NT2/D1 (cell line): Measurements from ENCODE around the gene ANKRD12.

Experiments used
- DNase-seq: peaks from one replicate; pipeline ENCODE4 v3.0.0-alpha.2; 2011; ENCODE audit warnings: low read depth, low spot score
- H3K27me3 ChIP-seq: 2 replicates; pipeline ENCODE4 v1.6.0; 2011; ENCODE audit warnings: mild to moderate bottlenecking; ENCODE audit not compliant: insufficient read length, insufficient read depth
- H3K36me3 ChIP-seq: 2 replicates; pipeline ENCODE4 v1.6.1; 2011; ENCODE audit warnings: mild to moderate bottlenecking, low read length, mixed read lengths; ENCODE audit not compliant: insufficient read depth, insufficient read length
- H3K4me1 ChIP-seq: 2 replicates; pipeline ENCODE4 v1.5.1; 2011; ENCODE audit not compliant: insufficient read depth, insufficient read length
- H3K4me3 ChIP-seq: 2 replicates; pipeline ENCODE4 v1.5.1; 2011; ENCODE audit warnings: low read depth; ENCODE audit not compliant: insufficient read length
- H3K9ac ChIP-seq: 2 replicates; pipeline ENCODE4 v1.6.0; 2011; ENCODE audit warnings: low read depth; ENCODE audit not compliant: insufficient read length
- H3K9me3 ChIP-seq: 2 replicates; pipeline ENCODE4 v1.5.1; 2011; ENCODE audit warnings: mild to moderate bottlenecking, low read length; ENCODE audit not compliant: insufficient read depth
- SUZ12 ChIP-seq: IDR thresholded peaks from 2 replicates; pipeline ENCODE4 v1.6.1; 2011; ENCODE audit not compliant: insufficient read length, insufficient read depth; ENCODE audit errors: extremely low read depth
- YY1 ChIP-seq: IDR thresholded peaks from 2 replicates; pipeline ENCODE4 v1.6.1; 2011; ENCODE audit not compliant: insufficient read length, insufficient read depth
- ZNF274 ChIP-seq: IDR thresholded peaks from 2 replicates; pipeline ENCODE4 v1.6.1; 2011; ENCODE audit warnings: mild to moderate bottlenecking, low read depth, low read length

The ANKRD12 gene

GRCh38 chr18:9329471-9329870, 192.9 kb downstream of the ANKRD12 start:
- TF ChIP-seq ZNF274, result no peak
- no peak for TF ChIP-seq SUZ12
- no peak for TF ChIP-seq YY1
- no peak overlapping the region for H3K9ac ChIP-seq
- peaks cover 4% of the 10 kb centered on the region for H3K27me3 ChIP-seq
- H3K9me3 ChIP-seq, result peaks cover 10% of the 10 kb centered on the region
- no peak overlapping the region for H3K4me3 ChIP-seq
- H3K36me3 ChIP-seq, result no peaks in the 10 kb centered on the region
- no peak for DNase-seq
- no peaks in the 10 kb centered on the region for H3K4me1 ChIP-seq

- DNase-seq, result no peak
- H3K9ac ChIP-seq, result no peak overlapping the region
- no peaks in the 10 kb centered on the region for H3K4me1 ChIP-seq
- H3K36me3 ChIP-seq, result no peaks in the 10 kb centered on the region
- TF ChIP-seq SUZ12, result no peak
- no peak for TF ChIP-seq YY1
- no peak for TF ChIP-seq ZNF274
- H3K27me3 ChIP-seq, result peaks cover 8% of the 10 kb centered on the region
- peaks cover 10% of the 10 kb centered on the region for H3K9me3 ChIP-seq
- no peak overlapping the region for H3K4me3 ChIP-seq
These were observed 193.8 kb downstream of the ANKRD12 start for GRCh38 chr18:9330419-9330818.

GRCh38 chr18:9333441-9334328, 197.1 kb downstream of the ANKRD12 start:
- DNase-seq, result peak; percentile 25
- peak overlapping the region; percentile 53 for H3K4me3 ChIP-seq
- peaks cover 2% of the 10 kb centered on the region; the same call in 1 of the 2 replicates for H3K9me3 ChIP-seq
- peaks cover 11% of the 10 kb centered on the region for H3K27me3 ChIP-seq
- TF ChIP-seq SUZ12 (no peak), YY1 (no peak), ZNF274 (no peak)
- peaks cover 11% of the 10 kb centered on the region for H3K36me3 ChIP-seq
- H3K9ac ChIP-seq, result peak overlapping the region; percentile 77
- H3K4me1 ChIP-seq, result no peaks in the 10 kb centered on the region

- Histone ChIP-seq H3K9ac (peak within 1 kb of the TSS; percentile 77), H3K36me3 (peaks cover 15% of the 10 kb centered on the region), H3K9me3 (no peaks in the 10 kb centered on the region), H3K4me1 (no peaks in the 10 kb centered on the region), H3K27me3 (peaks cover 11% of the 10 kb centered on the region), H3K4me3 (peak within 1 kb of the TSS; percentile 63)
- peak; percentile 80 for DNase-seq
- TF ChIP-seq YY1, result no peak
- TF ChIP-seq SUZ12, result no peak
- TF ChIP-seq ZNF274, result no peak
These were observed 197.9 kb downstream of the ANKRD12 start, which contains the start of gene TWSG1 for GRCh38 chr18:9334329-9334972. TSS of gene TWSG1 (plus strand) at chr18:9334773. CDS start at chr18:9337230, 2,457 bp downstream.

- Histone ChIP-seq H3K9ac (peak overlapping the region; percentile 70), H3K27me3 (peaks cover 11% of the 10 kb centered on the region), H3K9me3 (no peaks in the 10 kb centered on the region), H3K4me1 (no peaks in the 10 kb centered on the region), H3K36me3 (peaks cover 18% of the 10 kb centered on the region), H3K4me3 (peak overlapping the region; percentile 63)
- DNase-seq, result no peak
- no peak for TF ChIP-seq ZNF274
- TF ChIP-seq SUZ12, result no peak
- no peak for TF ChIP-seq YY1
These were observed 198.6 kb downstream of the ANKRD12 start for GRCh38 chr18:9334973-9335696.
